GM12878 (cell line): ENCODE measurements around the gene ELP4. TPM values are rescaled to one million over a fixed set of nuclear protein-coding genes. Genes with fewer than 3 reads are reported as not detected.

Source experiments
- ATAC-seq: fragments of 200-7000 bp; cut with Tn5 transposase; 3 replicates; pipeline ENCODE4 v1.9.1; 2020; ENCODE audit warnings: mild to moderate bottlenecking, moderate library complexity
- BruUV-seq: library from RNA; stranded (reverse); fragments of 400-500 nt; replicated peaks from 2 replicates; lab custom pipeline; 2021; lab: Mats Ljungman, UMichigan
- CTCF ChIA-PET: fragments of 300-600 bp; sonication (Branson Sonifier 250); formaldehyde crosslinking; extraction: SDS; loops from one replicate; lab custom pipeline; 2021; ENCODE audit warnings: inconsistent platforms; lab: Yijun Ruan, JAX
- POLR2A ChIA-PET: fragments of 350-600 bp; formaldehyde crosslinking; extraction: SDS; loops from one replicate; lab custom pipeline; 2021; ENCODE audit warnings: inconsistent platforms; lab: Charles Lee
- RAD21 ChIA-PET: fragments of 300-600 bp; sonication (Branson Sonifier 250); formaldehyde crosslinking; loops from one replicate; lab custom pipeline; 2023; ENCODE audit warnings: antibody characterized with exemption; ENCODE audit not compliant: unreplicated experiment; lab: Charles Lee
- SMC1A ChIA-PET: fragments of 300-600 bp; sonication (Branson Sonifier 250); formaldehyde crosslinking; loops from one replicate; lab custom pipeline; 2023; ENCODE audit not compliant: unreplicated experiment, uncharacterized antibody; lab: Charles Lee
- DNase-seq: peaks from one replicate; pipeline ENCODE4 v3.0.0-alpha.2; 2011; ENCODE audit warnings: low read depth, low spot score
- FAIRE-seq: peaks from 3 replicates; lab custom pipeline; 2011; peaks lifted over from hg19 to GRCh38; lab: Jason Lieb, UNC
- H2AFZ ChIP-seq: 2 replicates; pipeline ENCODE4 v1.6.0; 2011; ENCODE audit warnings: low read depth, low read length, control low read depth; ENCODE audit not compliant: control insufficient read depth
- H3K27ac ChIP-seq: 2 replicates; pipeline ENCODE4 v1.5.1; 2011; ENCODE audit warnings: control low read depth; ENCODE audit not compliant: control insufficient read depth, insufficient read depth
- H3K27me3 ChIP-seq, 2 experiments: replicated peaks in 1 of 2; 2 replicates each; pipeline versions ENCODE4 v1.6.0 to v1.6.1; 2011; ENCODE audit warnings: low read length in 1 of 2; ENCODE audit not compliant: control insufficient read depth in 2 of 2, insufficient read depth in 2 of 2
- H3K36me3 ChIP-seq, 2 experiments: 2 replicates each; pipeline ENCODE4 v1.5.1; 2011; ENCODE audit warnings: low read length in 1 of 2; ENCODE audit not compliant: control insufficient read depth in 2 of 2, insufficient read depth in 2 of 2
- H3K4me1 ChIP-seq: 2 replicates; pipeline ENCODE4 v1.6.1; 2011; ENCODE audit warnings: mild to moderate bottlenecking, low read length, moderate library complexity, mixed read lengths; ENCODE audit not compliant: control insufficient read depth, insufficient read depth
- H3K4me2 ChIP-seq: 2 replicates; pipeline ENCODE4 v1.6.0; 2011; ENCODE audit warnings: control low read depth; ENCODE audit not compliant: control insufficient read depth, insufficient read depth
- H3K4me3 ChIP-seq: fragments of 200-600 bp; sonication (generic); 2 replicates; pipeline ENCODE4 v1.5.1; 2016
- H3K79me2 ChIP-seq: 2 replicates; pipeline ENCODE4 v1.6.0; 2011; ENCODE audit warnings: low read length; ENCODE audit not compliant: control insufficient read depth, insufficient read depth
- H3K9ac ChIP-seq: 2 replicates; pipeline ENCODE4 v1.8.0; 2011; ENCODE audit warnings: low read length, control low read depth, mixed read lengths; ENCODE audit not compliant: control insufficient read depth, insufficient read depth
- H3K9me3 ChIP-seq: replicated peaks from 3 replicates; pipeline ENCODE4 v1.5.1; 2011; ENCODE audit warnings: mild to moderate bottlenecking, low read length; ENCODE audit not compliant: control insufficient read depth, insufficient read depth
- H4K20me1 ChIP-seq: 2 replicates; pipeline ENCODE4 v1.6.0; 2011; ENCODE audit not compliant: control insufficient read depth, insufficient read depth
- ATF2 ChIP-seq: IDR thresholded peaks from 2 replicates; pipeline ENCODE4 v1.6.1; 2012; ENCODE audit warnings: low read length, inconsistent platforms
- BCL3 ChIP-seq: IDR thresholded peaks from 2 replicates; pipeline ENCODE4 v1.6.1; 2011; ENCODE audit warnings: borderline replicate concordance, low read depth, mild to moderate bottlenecking, moderate library complexity, low read length; ENCODE audit not compliant: insufficient read depth, poor library complexity, severe bottlenecking
- EP300 ChIP-seq, 2 experiments: fragments of 150-350 bp in 1 of 2; IDR thresholded peaks; 2 replicates each; pipeline ENCODE4 v1.6.1; 2011 to 2012; ENCODE audit warnings: low read depth in 2 of 2, low read length in 2 of 2, borderline replicate concordance in 1 of 2, improper control_type of control experiment in 1 of 2, inconsistent platforms in 1 of 2; ENCODE audit not compliant: control insufficient read depth in 1 of 2
- HDGF ChIP-seq: fragments of 450-650 bp; IDR thresholded peaks from 2 replicates; pipeline ENCODE4 v1.6.1; 2016; ENCODE audit warnings: antibody characterized with exemption
- IRF3 ChIP-seq: fragments of 450-650 bp; IDR thresholded peaks from 2 replicates; pipeline ENCODE4 v1.6.1; 2014; ENCODE audit warnings: mild to moderate bottlenecking
- KDM1A ChIP-seq: fragments of 200-600 bp; sonication (generic); IDR thresholded peaks from 2 replicates; pipeline ENCODE4 v1.6.1; 2016; ENCODE audit warnings: borderline replicate concordance
- MLLT1 ChIP-seq: fragments of 450-650 bp; IDR thresholded peaks from 2 replicates; pipeline ENCODE4 v1.6.1; 2016; ENCODE audit warnings: mild to moderate bottlenecking
- NR2F1 ChIP-seq: fragments of 450-650 bp; conservative IDR thresholded peaks from 2 replicates; pipeline ENCODE4 v1.6.1; 2017; ENCODE audit warnings: mild to moderate bottlenecking
- RCOR1 ChIP-seq: conservative IDR thresholded peaks from 2 replicates; pipeline ENCODE4 v1.6.1; 2012; ENCODE audit warnings: low read depth, low read length, improper control_type of control experiment
- SPI1 ChIP-seq: IDR thresholded peaks from 2 replicates; pipeline ENCODE4 v1.6.1; 2011; ENCODE audit warnings: low read depth, mild to moderate bottlenecking, low read length, moderate library complexity, borderline replicate concordance; ENCODE audit not compliant: insufficient read depth
- SREBF1 ChIP-seq: IDR thresholded peaks from 2 replicates; pipeline ENCODE4 v1.6.1; 2012; ENCODE audit warnings: mild to moderate bottlenecking, low read length
- STAT3 ChIP-seq: IDR thresholded peaks from 2 replicates; pipeline ENCODE4 v1.6.1; 2011; ENCODE audit warnings: low read depth, low read length, improper control_type of control experiment
- ZNF217 ChIP-seq: fragments of 450-650 bp; IDR thresholded peaks from 2 replicates; pipeline ENCODE4 v1.6.1; 2017; ENCODE audit warnings: antibody characterized with exemption, mild to moderate bottlenecking
- ZNF24 ChIP-seq: fragments of 450-650 bp; IDR thresholded peaks from 2 replicates; pipeline ENCODE4 v1.6.1; 2017; ENCODE audit warnings: antibody characterized with exemption, mild to moderate bottlenecking
- WGBS: methylation state at CpG from one replicate; pipeline ENCODE4 v1.1.6; 2016; ENCODE audit warnings: low lambda C conversion rate; ENCODE audit not compliant: insufficient replicate concordance, insufficient coverage; ENCODE audit errors: missing lambda C conversion rate; 5-methylcytosine and 5-hydroxymethylcytosine counted together
- in situ Hi-C: fragments of 300-500 bp; cut with MboI; formaldehyde crosslinking; loops from 9 replicates; pipeline ENCODE4 v1.14.3; 2018; ENCODE audit warnings: mixed read lengths
- intact Hi-C: fragments of 100-400 bp; cut with micrococcal nuclease; formaldehyde crosslinking; loops from one replicate; pipeline ENCODE4 v1.14.2; 2022; ENCODE audit not compliant: unreplicated experiment
- polyA plus RNA-seq, 11 experiments: library from polyadenylated mRNA; depleted of rRNA in 4 of 11; unstranded in 6 of 11; stranded (reverse) in 5 of 11; fragments of >200 nt; fragmentation: Nextera tagmentation in 4 of 11; fragmentation: Illumina TruSeq in 1 of 11; extraction: Ambion mirVana in 4 of 11; extraction: Trizol in 1 of 11; gene quantifications; 1 replicate in 1 of 11; 2 replicates in 10 of 11; pipeline versions ENCODE4 v1.2.1 to v1.2.3, GENCODE V29; 2011 to 2016; ENCODE audit warnings: inconsistent platforms in 2 of 11, missing spikeins in 2 of 11, low read depth in 1 of 11
- total RNA-seq, 4 experiments: library from RNA; depleted of rRNA in 3 of 4; stranded (reverse); fragments of >200 nt in 3 of 4; fragmentation: Illumina TruSeq in 1 of 4; extraction: Trizol in 1 of 4; gene quantifications; 2 replicates each; pipeline versions ENCODE4 v1.2.1 to v1.2.3, GENCODE V29; 2013 to 2021

Gene ELP4
- total and polyA plus RNA-seq, 10 of the 15 experiments (the other 5 are each of a cell fraction or from before 2014, with no cell fraction given): 17.7 to 36.1 (median 27.0) TPM

- H3K9me3 ChIP-seq: no peaks in the 10 kb centered on the region; the same call in 2 of the 3 replicates
- peak overlapping the region; percentile 68; the same call in 1 of the 2 replicates for H3K4me3 ChIP-seq
- no peak for DNase-seq
- H3K27ac ChIP-seq: no peak overlapping the region
- H3K36me3 ChIP-seq: no peaks in the 10 kb centered on the region
- in situ Hi-C loops: no loop called here
- no peak overlapping the region for H2AFZ ChIP-seq
- peak overlapping the region; percentile 76 for H3K4me2 ChIP-seq
- no peak for ATAC-seq
- FAIRE-seq: no peak
- ChIA-PET RAD21 (no interaction called here), POLR2A (no interaction called here), SMC1A (no interaction called here), CTCF (no interaction called here)
- no peak for TF ChIP-seq KDM1A
- TF ChIP-seq EP300 (IDR thresholded peaks at IDR 0.05; ENCODE audit: borderline replicate concordance in 1 of 2, control insufficient read depth in 1 of 2, low read depth in 2 of 2, low read length in 2 of 2): no peak
- TF ChIP-seq NR2F1: no peak
- no peak for TF ChIP-seq ZNF217
- no peak for TF ChIP-seq ZNF24
- no peak for TF ChIP-seq IRF3
- no peak for TF ChIP-seq ATF2
- no peak for TF ChIP-seq RCOR1
- no peak for TF ChIP-seq SREBF1
- TF ChIP-seq BCL3: no peak
- no peak for TF ChIP-seq STAT3
- no peak for TF ChIP-seq SPI1
- no peak for TF ChIP-seq MLLT1
- no peak for TF ChIP-seq HDGF
- BruUV-seq: no TSS peak
- peaks cover 28 to 63% of the 10 kb centered on the region in 2 experiments for H3K27me3 ChIP-seq
- 11% methylated on average over 32 of the region's 35 CpGs for WGBS
- no peaks in the 10 kb centered on the region for H4K20me1 ChIP-seq
- intact Hi-C loops: loop anchor here (5.0 kb wide), 2 partner anchors 144 to 321 kb away; no protein-coding TSS in a partner anchor
- no peak overlapping the region for H3K9ac ChIP-seq
- no peaks in the 10 kb centered on the region for H3K79me2 ChIP-seq
- peaks cover 12% of the 10 kb centered on the region; the same call in 1 of the 2 replicates for H3K4me1 ChIP-seq
Measured at GRCh38 chr11:31813391-31814175, 304.0 kb downstream of the ELP4 start.
